HUDEP-2 (cell line): ENCODE results near the gene FGF14.

Source experiments
- DNase-seq, 76 experiments: peaks; one replicate each; lab custom pipeline; 2025; ENCODE audit not compliant: unreplicated experiment in 76 of 76; lab: John Stamatoyannopoulos, UW

FGF14 gene

DNA sequence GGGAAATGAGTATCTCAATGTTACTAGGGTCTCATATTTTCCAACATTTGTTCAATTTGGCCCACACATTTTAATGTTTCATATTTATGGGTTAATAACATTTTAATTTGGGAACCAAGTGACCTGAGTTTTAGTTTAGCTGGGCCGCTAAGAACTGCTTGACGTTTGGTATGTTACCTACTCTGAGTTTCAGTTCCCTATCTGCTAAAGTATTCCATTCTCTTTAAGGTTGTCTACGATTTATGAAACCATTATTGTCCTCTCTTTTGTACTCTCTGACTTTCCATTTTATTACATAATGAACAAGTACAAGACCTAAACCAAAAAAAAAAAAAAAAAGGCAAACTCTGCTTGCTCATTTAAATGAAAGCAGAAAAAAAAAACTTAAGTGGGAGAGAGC, 89.9 kb downstream of the FGF14 start:
- no peak for DNase-seq

DNA sequence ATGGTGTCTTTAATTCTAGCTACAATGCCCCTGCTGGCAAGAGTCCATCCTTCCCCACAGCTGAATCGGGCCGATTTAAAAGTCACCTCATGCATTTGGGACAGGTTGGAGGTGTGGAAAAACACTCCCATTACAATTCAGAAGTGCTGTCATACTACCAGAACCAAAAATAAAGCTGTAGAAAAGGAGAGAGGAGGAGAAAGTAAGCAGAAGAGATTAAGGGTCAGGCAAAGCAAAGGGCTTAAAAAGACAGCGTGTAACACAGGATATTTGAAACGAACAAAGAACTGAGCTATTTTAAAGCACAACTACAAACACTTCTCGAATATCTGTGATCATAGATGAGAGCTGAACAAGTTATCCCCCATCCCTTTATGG, 90.4 kb downstream of the FGF14 start:
- DNase-seq, result no peak

DNA sequence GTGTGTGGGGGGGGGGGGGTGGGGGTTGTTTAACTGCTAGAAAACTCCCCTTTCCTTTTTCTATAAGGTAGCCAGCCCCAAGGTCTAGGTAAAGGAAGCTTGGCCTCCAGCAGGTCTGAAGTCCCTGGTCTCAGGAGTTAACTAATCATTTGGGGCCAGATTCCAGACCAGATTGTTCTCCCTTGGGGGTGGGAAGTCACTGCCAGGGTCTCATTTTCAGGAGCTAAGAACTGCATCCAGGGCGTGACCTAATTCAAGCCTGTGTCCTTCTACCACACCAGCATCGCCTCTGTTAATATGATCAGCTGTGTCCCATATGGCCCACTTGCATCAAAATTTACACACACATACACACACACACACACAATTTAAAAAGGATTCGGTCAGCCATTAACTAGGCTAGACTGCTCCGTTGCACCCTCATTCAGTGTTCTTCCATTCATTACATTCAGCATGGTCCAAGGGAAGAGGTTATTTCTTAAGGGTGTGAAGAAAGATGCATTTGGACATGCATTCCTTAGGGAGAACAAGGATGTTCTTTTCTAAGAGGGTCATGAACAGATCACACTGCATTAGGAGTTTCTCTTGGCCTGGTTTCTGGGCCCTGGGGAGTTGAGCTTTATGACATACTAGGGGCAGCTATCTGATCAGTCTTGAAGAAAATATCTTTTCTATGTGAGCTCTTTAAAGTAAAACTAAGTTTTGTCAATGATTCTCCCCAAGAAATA, 91.0 kb downstream of the FGF14 start:
- DNase-seq, result no peak

DNA sequence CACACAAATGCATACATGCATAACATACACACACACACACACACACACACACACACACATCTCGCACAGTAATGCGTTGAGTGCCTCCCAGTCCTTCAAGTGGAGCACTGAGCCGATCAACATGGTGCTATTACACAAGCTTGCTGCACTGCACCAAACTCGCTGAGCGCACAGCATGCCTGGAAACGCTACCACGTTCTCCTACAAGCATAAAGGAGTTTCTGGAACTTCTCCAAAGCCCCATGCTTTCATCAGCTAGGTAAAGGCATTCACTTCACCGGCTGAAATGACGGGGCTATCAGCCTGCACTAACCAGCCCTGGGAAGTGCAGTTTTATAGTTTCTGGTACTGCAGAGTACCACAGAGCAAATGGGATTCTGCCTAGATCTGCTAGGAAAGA, 92.7 kb downstream of the FGF14 start:
- no peak for DNase-seq

DNA sequence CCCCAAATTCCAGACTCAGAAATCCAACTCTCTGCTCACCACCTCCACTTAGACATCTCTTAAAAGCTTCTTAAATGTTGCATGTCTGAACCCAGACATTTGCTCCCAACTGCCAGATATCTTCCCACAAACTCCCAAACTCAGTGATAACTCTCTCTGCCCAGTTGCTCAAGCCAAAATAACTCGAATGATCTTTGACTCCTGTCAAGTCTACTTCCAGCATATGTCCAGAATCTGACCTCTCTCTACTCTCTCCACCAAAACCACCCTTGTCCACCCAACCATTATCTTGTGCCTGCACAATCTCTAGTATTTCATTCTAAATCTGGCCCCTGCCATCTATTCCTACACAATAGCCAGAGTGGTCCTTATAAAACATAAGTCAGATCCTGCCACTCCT, 99.3 kb downstream of the FGF14 start:
- DNase-seq, result no peak

DNA sequence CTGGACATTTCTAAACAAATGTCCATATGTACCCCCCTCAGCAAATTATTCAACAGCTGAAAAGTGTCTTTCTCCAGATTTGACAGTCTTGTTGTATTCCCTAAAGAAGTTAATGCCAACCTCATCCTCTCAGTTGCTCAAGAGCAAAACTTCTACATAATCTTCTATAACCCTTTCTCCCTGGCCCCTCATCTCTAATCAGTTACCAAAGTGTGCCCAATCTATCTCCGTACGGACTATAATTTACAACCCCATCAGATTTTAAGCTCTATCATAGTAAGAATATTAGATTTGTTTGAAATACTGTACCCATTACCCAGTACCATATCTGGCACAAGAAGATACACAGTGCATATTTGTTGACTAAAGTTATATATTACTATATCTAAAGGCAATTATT, 101.5 kb downstream of the FGF14 start:
- no peak for DNase-seq

DNA sequence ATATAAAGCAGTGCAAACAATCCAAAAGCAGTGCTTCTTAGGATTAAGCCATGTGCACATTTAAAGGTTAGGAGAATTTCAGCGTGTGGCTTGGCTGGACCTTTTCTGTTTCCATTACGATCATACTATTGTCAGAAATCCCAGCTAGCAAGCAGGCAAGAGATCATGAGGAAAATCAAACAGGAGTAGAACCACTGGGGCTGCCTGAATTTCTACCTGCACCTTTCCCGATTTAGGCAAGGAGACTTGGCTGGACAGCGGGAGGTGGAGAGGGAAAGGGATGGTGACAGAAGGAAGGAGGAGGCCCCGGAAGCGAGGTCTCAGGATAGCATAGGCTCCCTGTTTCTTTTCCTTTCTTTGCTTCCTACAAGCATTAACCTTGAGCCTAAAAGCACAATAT, 102.5 kb downstream of the FGF14 start:
- DNase-seq, result no peak

DNA sequence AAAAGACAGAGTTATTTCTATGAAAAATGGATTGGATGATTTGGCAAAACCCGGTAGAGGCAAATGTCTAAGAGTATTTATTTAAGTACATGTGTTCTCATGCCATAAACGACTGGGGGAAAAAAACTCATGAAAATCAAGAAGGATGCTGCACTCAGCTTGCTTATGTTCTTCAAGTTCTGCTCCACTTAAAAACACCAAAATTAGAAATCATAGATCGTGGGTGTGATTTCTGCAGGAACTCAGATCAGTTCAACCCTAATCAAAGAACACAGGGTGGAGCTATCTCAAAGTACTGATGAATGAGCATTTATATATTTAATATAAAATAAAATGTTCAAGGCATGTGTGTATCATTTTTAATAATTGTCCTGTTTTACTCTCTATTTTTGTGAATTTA, 103.8 kb downstream of the FGF14 start:
- no peak for DNase-seq

DNA sequence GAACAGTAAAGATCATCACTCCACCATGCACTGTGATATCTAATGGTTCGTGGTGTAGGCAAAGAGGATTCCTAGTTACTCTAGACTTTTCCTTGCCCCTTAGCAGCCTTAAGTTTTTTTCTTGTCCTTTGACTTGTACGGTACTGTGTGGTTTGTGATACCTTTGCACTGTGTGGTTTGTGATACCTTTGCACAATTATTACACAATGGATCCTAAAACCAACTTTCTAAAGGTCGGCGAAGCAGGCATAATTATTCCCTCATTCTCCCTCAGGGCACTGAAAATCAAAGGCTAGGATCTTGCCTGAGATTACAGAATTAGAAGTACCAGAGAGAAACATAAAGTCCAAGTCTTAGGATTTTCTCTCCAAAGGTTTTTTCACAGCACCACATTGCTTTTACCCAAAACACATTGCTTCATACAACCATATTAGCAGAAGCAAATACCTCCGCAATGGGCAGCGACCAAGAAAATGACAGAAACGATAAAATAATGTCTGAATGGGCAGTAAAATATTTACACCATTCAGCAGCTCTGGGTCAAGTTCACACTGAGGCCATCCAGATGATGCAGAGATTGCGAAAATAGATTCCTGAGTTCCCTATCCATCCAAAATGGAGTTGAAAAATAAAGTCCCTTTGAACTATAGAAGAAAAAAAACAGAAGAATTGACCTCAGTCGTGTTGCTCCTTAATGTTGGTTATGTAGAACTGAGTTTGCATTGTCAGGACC, 106.4 kb downstream of the FGF14 start:
- no peak for DNase-seq

DNA sequence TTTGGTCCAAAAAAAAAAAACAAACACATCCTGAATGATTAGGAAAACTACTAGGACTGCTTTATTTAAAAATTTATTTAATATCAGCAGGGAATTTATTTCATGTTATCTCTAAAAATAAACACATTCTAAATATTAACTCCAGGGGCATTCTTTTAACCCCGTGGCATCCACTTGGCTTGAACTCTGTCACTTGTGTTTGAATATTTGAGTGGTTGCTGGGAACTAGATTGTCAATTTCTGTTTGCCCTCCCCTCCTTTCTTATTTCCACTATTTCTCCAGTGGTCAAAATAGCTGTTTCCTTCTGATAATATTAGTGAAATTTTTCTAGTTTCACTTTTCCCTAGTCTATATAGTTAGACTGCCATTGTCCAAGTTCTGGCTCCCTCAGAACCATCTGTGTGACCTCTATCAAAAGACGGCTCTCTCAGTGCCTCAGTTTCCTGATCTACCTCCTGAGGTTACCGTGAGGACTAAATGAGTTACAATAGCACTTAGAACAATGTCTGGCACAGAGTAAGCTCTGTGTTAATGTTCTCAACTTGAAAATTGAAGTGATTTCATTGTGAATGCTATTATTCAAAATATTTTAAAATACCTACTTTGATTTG, 107.3 kb downstream of the FGF14 start:
- no peak for DNase-seq

DNA sequence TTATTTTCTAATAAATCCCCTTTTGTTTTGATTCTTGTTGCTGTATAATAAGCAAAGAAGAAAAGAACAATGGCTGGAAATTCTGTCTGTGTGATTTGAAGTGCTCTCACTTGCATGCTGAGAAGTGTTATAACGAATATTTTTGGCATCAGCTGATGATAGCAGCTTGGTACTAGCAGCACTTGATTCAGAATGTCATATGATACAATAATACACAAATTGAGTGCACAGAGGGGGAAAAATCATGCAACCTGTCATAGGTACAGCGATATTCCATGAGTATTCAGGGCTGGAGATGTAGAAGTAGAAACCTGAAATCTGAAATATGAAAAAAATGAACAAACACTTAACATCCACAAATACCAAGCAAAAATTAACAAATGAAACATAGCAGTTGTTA, 108.1 kb downstream of the FGF14 start:
- no peak for DNase-seq

DNA sequence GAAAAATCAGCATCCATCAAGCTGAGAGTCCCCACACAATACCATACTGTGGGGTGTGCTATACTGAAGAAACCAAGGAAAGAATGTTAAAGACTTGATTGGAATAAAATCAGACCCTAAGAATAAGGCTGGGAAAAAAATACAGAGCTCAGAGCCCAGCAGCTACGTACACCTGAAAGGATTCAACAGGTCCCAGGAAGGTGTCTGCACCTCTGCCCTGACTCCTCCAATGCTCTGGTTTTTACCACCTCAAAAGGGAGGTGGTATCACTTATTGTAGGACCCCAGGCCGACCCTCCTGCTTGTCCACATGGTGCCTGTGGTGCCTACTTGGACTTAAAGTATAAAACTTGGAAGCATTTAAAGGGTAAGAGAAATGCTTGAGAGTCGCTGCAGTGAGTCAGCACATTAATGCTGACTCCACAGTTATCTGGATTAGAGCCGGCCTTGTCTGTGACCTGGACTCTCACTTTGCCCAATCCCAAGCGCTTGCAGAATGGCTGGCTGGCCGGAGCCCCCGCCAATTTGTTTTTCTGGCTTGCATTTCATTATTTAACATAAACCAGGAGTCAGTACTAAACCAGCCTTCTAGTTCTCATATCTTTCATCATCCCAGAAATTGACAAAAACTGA, 110.1 kb downstream of the FGF14 start:
- no peak for DNase-seq

DNA sequence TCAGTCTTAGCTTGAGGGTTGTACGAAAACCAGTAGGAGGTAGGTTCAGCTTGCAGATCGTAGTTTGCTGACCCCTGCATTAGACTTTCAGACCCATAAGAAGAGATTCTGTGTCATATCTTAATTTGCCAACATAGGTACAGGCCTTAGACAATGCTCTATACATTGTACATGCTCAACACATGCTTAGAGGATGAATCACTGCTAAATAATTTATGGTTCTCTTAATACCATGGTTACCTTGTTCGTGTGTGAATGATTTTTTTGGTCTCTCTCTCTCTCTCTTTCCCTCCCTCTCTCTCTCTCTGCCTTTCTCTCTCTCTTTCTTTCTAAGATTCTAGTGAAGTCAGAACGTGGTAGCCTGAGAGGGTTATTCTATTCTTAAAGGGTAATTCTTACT, 112.2 kb downstream of the FGF14 start:
- DNase-seq, result no peak

DNA sequence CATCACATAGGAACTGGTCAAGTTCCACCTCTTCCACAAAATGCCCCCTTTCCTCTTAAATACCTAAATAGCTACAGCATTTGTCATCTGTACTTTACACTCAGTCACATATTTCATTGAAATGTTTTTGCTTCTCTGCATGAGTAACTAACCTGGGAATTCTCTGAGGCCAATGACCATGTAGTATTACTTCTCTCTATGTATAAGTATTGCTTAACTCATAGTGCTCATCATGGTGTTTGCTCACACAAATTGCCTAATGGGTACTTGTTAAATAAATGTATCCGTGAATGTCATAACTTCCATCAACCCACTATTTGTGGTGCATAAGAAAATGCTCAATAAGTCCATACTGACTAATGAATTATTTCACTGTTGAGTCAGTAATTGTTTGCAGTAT, 115.5 kb downstream of the FGF14 start:
- no peak for DNase-seq

DNA sequence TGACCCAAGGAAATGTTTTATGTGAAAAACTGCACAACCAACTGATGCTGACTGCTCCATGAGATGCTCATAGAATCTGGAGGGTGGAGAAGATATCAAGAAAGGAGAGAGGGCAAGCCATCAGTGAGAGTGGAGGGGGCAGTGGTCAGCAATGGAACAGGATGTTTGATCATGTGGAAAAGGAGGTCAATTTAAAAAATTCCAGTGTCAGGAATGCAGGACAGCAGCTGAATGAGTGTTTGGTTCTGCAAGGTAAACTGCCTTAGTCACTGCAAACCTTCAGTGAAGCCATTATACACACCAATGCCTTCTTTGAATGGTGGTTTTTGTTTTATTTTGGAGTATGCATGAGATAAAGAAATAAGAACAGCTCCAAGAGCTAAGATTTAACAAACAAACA, 121.5 kb downstream of the FGF14 start:
- DNase-seq, result no peak

DNA sequence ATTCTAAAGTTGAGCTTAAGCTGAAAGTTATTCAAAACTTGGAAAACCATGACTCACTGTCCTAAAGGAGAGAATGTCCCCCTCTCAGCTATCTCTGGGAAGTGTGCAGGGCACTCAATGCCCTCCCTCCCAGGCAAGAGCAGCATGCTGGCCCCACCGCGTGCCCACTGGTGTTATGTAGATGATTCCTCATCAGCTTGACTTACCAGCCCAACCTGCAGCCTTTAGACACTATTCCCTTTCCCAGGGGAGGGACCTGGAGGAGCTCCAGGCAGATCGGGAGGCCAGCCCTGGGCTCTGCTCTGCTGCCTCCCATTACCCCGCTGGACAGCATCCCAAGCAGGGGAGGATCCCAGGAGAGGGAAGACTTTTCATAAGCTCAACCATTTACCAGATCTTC, 124.6 kb downstream of the FGF14 start:
- no peak for DNase-seq

DNA sequence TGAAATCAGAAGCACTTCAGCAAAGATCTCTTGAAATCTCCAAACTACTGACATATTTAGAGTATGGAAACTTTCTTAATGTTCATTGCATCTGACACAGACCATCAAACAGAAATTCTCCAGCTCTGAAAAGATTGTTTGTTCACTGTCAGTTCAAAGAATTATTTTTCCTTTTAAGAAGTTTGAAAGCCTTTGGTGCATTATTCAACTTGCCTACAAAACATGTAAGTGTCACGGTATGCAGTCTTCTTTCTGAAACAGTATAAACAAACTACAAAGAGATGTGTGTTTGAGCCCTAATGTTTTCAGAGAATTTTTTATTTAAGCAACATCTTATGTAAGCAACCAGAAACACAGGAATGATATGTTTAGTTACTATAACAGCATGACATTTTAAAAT, 125.4 kb downstream of the FGF14 start:
- DNase-seq, result no peak

DNA sequence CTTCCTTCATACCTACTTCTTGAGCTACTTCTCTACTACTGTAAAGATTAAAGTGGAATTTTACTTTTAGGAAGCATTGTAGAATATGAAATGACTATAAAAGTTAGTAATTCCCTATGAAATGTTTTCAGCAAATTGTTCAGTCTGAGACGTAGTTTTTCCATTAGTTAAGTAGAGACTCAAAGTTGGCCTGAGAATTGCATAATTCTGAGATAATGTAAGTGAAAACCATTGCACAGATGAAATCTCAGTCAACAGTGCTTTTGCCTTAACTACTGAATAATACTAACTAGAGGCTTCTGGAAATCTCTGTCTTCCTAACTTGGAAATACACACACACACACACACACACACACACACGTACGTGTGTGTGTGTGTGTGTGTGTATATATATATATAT, 125.9 kb downstream of the FGF14 start:
- DNase-seq, result no peak

DNA sequence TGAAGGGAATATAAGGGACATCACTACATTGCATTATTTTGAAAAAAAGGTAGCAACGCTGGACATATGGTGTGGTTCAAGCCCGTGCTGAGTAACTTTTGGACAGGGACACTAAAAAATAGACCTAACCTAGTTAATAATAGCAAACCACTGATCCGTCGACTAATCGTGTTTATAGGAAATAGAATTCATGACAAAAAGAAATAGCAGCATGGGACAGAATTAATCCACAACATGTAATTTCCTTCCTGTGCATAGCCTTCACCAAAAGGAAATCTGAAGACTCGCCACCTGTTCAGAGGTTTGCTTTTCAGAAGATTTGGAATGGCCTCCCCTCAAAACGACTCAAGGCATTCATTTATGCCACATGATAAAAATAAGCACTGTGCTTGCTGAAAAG, 128.7 kb downstream of the FGF14 start:
- no peak for DNase-seq

DNA sequence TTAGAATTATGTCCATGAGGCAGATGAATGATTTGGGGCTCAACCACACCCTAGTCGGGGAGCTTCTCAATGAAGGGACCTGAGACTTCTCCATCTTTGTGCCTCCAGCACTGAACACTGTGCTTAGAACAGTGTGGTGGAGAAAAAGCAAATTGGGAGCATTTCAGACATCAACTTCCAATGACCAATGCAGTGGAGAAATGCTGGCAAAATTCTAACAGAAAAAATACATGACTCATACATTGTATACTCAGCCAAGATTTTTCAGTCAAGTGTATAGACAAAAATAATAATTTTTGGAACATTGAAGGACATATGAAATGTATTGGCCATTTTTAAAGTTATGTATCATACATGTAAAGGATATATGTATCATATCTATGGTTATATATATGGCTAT, 134.7 kb downstream of the FGF14 start:
- no peak for DNase-seq

DNA sequence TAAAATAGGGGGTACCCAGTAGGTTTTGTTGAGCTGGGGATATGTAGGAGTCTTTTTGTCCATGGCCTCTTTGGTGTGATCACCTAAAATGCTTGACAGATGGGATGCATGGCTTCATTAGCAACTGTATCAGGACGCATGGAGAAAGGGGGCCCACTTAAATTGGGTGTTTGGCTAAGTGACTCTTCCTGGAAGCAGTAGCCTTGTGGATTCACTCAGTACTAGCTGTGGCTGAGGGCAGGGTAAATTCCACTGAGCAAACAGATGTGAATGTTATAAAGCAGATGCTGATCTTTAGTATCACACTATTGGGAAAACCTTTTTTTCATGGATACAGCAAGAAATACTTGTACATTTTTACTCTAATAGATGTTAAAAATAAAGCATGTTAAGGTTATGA, 140.0 kb downstream of the FGF14 start:
- no peak for DNase-seq

DNA sequence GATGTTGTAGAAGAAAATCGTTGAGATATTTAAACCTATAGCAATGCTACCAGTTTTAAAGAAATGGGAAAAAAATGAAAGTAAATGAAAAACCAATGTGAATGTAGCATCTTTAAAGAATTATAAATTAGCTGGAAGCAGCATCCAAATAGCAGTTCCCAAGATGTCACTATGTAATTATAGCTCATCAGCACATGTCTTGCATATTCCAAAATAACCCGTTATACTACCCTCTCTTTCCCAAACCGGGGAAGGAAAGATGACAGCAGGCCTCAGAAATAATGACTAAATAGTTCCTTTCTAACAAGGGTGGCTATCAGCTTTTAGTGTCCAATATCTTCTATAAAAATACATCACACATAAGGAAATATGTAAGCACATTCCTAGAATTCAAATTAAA, 140.5 kb downstream of the FGF14 start:
- no peak for DNase-seq
